HL-60 (cell line): ENCODE measurements around the gene ANP32B.

Experiments
- DNase-seq, 2 experiments: peaks; one replicate each; pipeline ENCODE4 v3.0.0-alpha.2; 2010 to 2020; ENCODE audit warnings: low read depth in 1 of 2, low spot score in 1 of 2
- H3K27ac ChIP-seq: fragments of 250-450 bp; sonication (Bioruptor Pico); replicated peaks from 2 replicates; pipeline ENCODE4 v1.5.1; 2020; ENCODE audit warnings: mild to moderate bottlenecking, moderate library complexity
- H3K27me3 ChIP-seq: fragments of 250-450 bp; sonication (Bioruptor Pico); 2 replicates; pipeline ENCODE4 v1.5.1; 2021; ENCODE audit warnings: mild to moderate bottlenecking, moderate library complexity; ENCODE audit not compliant: insufficient read depth, poor library complexity, severe bottlenecking
- H3K4me3 ChIP-seq: replicated peaks from 2 replicates; pipeline ENCODE4 v1.5.1; 2011; ENCODE audit warnings: mild to moderate bottlenecking, control low read depth, low read length; ENCODE audit not compliant: insufficient read depth
- GABPA ChIP-seq: IDR thresholded peaks from 2 replicates; pipeline ENCODE4 v1.6.1; 2012; ENCODE audit warnings: low read depth
- POLR2AphosphoS5 ChIP-seq: IDR thresholded peaks from 2 replicates; pipeline ENCODE4 v1.6.1; 2012; ENCODE audit warnings: low read depth
- SPI1 ChIP-seq: IDR thresholded peaks from 2 replicates; pipeline ENCODE4 v1.6.1; 2012; ENCODE audit warnings: low read depth, mild to moderate bottlenecking, borderline replicate concordance
- TF ChIP-seq, protein P1 (sequence below): IDR thresholded peaks from one replicate; pipeline ENCODE4 v1.5.1; 2011; ENCODE audit warnings: low read length, control low read depth, inconsistent platforms; ENCODE audit not compliant: insufficient read depth
- TF ChIP-seq, protein P2 (sequence below): IDR thresholded peaks from 2 replicates; pipeline ENCODE4 v1.6.1; 2012; ENCODE audit warnings: low read depth; ENCODE audit not compliant: insufficient replicate concordance

The ANP32B gene

DNA sequence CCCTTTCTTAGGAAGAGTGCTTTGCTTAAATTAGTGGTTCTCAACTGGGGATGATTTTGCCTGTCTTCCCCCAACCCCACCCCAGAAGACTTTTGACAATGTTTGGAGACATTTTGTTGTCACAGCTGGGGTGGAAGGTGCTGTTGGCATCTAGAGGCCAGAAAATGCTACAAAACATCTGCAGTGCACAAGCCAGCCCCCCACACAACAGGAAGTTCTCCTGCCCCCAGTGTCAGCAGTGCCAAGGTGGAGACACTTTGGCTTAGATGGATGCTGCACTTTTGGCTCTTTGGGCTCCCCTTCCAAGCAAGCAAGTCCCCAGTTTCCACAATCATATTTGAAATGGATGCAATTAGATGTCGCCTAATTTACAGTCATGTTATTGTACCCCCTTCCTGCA, 47.9 kb upstream of the ANP32B start:
- Histone ChIP-seq H3K4me3 (no peak overlapping the region), H3K27ac (no peak overlapping the region), H3K27me3 (no peaks in the 10 kb centered on the region)
- no peak for DNase-seq
- TF ChIP-seq POLR2AphosphoS5 (no peak), SPI1 (no peak), GABPA (no peak)
- TF ChIP-seq, protein P1, sequence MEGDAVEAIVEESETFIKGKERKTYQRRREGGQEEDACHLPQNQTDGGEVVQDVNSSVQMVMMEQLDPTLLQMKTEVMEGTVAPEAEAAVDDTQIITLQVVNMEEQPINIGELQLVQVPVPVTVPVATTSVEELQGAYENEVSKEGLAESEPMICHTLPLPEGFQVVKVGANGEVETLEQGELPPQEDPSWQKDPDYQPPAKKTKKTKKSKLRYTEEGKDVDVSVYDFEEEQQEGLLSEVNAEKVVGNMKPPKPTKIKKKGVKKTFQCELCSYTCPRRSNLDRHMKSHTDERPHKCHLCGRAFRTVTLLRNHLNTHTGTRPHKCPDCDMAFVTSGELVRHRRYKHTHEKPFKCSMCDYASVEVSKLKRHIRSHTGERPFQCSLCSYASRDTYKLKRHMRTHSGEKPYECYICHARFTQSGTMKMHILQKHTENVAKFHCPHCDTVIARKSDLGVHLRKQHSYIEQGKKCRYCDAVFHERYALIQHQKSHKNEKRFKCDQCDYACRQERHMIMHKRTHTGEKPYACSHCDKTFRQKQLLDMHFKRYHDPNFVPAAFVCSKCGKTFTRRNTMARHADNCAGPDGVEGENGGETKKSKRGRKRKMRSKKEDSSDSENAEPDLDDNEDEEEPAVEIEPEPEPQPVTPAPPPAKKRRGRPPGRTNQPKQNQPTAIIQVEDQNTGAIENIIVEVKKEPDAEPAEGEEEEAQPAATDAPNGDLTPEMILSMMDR = no peak
- TF ChIP-seq, protein P2, sequence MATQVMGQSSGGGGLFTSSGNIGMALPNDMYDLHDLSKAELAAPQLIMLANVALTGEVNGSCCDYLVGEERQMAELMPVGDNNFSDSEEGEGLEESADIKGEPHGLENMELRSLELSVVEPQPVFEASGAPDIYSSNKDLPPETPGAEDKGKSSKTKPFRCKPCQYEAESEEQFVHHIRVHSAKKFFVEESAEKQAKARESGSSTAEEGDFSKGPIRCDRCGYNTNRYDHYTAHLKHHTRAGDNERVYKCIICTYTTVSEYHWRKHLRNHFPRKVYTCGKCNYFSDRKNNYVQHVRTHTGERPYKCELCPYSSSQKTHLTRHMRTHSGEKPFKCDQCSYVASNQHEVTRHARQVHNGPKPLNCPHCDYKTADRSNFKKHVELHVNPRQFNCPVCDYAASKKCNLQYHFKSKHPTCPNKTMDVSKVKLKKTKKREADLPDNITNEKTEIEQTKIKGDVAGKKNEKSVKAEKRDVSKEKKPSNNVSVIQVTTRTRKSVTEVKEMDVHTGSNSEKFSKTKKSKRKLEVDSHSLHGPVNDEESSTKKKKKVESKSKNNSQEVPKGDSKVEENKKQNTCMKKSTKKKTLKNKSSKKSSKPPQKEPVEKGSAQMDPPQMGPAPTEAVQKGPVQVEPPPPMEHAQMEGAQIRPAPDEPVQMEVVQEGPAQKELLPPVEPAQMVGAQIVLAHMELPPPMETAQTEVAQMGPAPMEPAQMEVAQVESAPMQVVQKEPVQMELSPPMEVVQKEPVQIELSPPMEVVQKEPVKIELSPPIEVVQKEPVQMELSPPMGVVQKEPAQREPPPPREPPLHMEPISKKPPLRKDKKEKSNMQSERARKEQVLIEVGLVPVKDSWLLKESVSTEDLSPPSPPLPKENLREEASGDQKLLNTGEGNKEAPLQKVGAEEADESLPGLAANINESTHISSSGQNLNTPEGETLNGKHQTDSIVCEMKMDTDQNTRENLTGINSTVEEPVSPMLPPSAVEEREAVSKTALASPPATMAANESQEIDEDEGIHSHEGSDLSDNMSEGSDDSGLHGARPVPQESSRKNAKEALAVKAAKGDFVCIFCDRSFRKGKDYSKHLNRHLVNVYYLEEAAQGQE = no peak

DNA sequence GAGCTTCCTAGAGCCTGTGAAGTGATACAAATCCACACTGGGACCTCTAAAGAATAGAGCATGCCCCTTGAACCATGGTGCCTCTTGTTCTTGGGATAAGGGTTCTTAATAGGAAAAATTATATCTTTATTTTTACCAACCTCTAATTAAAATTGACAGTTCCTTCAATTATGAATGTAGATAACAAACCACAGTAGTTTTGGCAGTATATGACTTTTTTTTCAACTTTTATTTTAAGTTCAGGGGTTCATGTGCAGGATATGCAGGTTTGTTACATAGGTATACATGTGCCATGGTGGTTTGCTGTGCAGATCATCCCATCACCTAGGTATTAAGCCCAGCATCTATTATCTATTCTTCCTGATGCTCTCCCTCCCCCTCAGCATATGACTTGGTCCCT, 46.1 kb upstream of the ANP32B start:
- TF ChIP-seq, protein P2 = no peak
- no peak for TF ChIP-seq SPI1
- TF ChIP-seq, protein P1 = no peak
- no peak for TF ChIP-seq POLR2AphosphoS5
- TF ChIP-seq GABPA = no peak
- Histone ChIP-seq H3K4me3 (no peak overlapping the region), H3K27ac (no peak overlapping the region), H3K27me3 (no peaks in the 10 kb centered on the region)
- DNase-seq = no peak

DNA sequence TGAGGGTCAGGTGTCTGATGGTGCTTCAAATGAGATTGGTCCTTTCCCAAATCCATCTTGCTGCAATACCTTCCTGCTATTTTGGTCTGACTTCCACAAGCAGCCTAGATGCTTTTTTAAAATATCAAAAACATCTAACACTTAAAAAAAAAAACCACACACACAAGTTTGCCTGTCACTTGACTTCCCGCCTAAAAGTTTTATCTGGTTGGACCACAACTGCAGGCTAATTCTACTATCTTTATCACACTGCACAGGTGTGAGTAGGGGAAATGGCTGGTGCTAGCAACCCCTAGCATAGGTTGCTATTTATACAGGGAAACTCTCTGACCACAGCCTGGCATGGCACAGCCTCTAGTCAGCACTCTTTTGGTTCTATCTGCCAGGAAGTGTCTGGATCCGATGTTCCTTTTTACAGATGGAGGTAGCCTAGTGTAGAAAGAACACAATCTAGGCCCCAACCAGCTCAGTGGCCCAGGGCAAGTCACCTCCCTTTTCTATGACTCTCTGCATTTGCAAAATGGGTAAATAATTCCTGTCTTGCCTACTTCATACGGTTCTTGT, 45.0 kb upstream of the ANP32B start, which contains the start of gene HEMGN:
TSS of gene HEMGN (minus strand) at position 92 of the 564 bp plus-strand sequence. CDS start at position 56, 36 bp downstream.
- Histone ChIP-seq H3K27ac (no peak within 1 kb of the TSS), H3K27me3 (no peaks in the 10 kb centered on the region), H3K4me3 (no peak within 1 kb of the TSS)
- no peak for DNase-seq
- TF ChIP-seq, protein P1 = no peak
- TF ChIP-seq GABPA (no peak), POLR2AphosphoS5 (no peak), SPI1 (no peak)
- TF ChIP-seq, protein P2 = no peak
